ENCODE results near the gene MBTPS2.
"Not testable (repeated sequence)": the region's sequence is repeated elsewhere in the genome, so short reads cannot be mapped to it uniquely, and the experiment has no call there.

The MBTPS2 gene

DNA sequence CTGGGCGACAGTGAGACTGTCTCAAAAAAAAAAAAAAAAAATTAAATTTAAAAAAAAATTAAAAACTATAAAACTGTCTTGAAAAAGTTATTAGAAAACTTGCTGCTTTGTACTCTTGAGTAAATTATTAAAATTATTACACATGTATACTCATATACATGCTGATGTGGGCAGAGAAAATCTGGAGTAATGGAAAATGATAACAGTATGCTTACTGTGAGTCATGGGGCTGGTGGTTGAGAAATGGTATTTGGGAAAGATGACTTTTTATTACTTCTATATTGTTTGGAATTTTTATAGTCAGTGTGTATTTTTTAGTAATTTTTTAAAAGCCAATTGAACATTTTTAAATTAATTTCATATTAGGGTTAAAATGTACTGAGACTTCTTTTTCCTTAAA is 23.8 kb downstream of the MBTPS2 start:
- DNase-seq = no peak

DNA sequence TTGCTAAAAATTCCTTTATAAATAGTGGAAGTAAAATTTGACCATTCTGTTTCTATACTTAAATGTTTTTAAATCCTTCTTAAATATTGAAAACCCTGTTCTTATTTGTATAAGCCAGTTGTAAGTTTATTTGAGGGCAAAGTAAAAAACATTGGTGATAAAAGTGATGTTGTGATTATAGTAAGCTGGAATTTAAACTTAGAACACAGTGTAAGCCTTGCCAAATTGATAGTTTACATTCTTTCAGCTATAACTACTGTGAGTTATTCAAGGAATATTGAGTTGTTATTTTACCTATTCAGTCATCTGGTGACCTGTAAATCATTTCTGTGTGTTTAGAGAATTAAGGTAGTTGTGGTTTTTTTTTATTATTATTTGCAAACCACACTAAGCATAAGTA is 26.0 kb downstream of the MBTPS2 start:
- DNase-seq = no peak

DNA sequence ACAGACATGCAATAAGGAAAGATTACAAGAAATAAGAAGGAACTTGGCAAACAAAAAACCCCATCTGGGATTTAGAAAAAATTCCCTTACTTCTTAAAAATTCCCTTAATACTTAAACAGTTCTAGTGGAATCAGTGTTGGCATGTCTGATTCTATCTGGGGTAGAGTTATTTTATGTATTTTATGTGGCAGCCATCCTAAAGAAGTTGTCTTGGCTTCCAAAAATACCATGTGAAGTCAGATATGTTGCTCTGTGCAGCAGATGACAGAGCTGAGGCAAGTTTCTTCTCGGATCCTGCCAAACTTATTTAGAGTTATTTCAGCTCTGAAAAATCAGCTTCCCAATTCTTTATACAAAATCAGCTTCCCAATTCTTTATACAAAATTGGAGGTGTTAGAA is 31.1 kb downstream of the MBTPS2 start:
- DNase-seq = no peak

DNA sequence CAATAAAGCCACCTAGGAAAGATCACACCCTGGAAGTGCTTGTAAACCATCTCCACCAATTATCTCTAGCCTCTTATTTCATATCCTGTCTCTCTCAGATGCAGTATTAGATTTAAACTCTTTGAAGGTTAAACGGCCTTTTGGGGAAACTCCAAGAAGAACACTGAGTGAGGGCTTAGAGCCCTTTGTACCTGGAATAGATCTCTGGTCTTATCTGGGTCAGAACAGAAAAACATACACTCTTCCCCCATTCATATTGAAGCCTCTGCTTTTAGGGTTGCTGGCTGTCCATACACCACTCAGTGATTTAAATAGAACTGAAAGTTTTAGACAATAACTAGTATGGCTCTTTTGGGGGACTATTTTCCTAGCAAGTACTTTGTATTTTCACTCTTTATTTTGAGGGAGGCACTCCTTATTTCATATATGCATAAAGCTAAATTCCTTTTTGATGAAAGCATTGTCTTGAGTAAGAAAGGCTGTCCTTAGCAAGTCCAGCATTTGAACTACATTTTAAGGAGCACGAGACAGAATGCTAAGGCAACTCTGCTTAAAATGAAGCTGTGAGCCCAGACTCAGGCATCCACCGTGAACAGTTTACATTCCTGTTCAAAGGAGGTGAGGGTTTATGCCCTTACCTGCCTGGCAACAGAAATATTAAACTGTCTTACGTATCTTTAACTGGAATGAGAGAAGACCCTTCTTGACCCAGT is 33.8 kb downstream of the MBTPS2 start:
- no peak for DNase-seq

DNA sequence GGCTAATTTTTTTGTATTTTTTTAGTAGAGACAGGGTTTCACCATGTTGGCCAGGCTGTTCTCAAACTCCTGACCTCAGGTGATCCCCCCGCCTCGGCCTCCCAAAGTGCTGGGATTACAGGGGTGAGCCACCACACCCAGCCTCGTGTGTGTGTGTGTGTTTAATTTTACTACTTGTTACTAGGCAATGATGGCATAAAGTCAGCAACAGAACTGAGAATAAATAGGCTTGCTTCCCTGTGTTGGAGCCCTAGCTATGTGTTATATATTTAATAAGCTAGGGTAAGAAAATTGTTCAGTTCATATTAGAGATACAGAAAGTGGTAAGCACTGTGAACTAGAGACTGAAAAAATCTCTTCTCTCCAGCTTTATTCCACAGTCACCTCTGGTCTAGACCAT is 34.8 kb downstream of the MBTPS2 start:
- not testable (repeated sequence) for DNase-seq

DNA sequence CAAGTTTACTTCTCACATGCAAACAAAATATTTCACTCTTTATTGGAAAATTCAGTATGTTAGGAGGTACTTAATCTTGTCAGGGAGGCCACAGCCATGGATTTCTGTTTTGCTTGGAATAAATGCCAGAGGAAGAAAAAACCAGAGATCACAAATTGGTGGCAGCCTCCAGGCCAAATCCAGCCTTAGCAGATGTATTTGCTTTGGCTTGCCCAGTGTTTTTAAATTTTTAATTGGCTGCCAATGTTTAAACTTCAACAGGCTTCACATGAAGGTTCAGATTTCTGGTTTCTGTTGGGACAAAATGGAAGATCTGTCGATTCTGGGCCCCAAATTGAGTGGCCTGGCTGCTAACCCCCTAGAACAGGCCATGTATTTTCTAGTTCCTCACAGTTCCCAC is 35.6 kb downstream of the MBTPS2 start:
- no peak for DNase-seq

DNA sequence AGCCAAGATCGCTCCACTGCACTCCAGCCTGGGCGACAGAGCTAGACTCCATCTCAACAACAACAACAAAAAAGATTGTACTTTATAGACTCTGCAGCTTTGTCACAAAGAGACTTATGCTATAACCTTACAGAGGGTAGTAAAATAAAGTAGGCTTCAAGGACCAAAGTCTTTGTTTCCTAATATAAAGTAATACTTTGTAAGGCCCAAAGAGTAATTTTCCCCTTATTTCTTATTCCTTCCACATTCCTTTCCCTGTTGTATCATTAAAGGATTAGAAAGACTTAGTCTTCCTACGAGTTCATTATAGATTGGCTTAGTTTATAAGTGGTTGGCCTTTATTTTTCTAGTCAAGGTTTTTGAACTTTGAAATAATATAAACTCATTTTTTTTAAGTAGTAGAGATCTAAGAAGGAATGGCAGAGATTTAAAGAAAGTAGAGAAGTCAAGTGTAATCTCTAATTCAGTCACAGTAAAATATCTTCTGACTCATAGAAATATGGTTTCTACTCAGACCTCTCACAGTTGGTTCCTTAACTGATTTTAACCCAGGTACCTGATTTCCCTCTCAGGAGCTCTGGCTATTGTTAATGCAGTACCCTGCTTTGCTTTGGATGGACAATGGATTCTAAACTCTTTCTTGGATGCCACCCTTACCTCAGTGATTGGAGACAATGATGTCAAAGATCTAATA is 42.6 kb downstream of the MBTPS2 start:
- no peak for DNase-seq

DNA sequence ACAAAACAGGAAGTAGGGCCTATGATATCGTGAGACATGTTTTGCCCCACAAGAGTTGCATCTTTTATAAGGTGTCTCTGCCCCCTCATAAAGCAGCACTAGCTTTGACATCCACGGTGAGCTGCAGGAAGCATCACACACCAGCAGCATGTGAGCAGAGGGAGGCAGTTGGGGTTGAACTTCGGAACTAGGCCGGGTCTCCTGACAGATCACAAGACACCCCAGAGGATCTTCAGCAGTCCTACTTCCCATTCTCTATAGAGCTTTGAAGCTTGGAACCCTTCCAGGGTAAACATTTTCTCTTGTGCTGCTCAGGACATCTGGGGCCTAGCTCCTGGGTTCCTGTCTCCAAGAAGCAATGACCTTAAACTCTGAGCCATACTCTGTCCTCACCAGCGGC is 43.8 kb downstream of the MBTPS2 start:
- no peak for DNase-seq

DNA sequence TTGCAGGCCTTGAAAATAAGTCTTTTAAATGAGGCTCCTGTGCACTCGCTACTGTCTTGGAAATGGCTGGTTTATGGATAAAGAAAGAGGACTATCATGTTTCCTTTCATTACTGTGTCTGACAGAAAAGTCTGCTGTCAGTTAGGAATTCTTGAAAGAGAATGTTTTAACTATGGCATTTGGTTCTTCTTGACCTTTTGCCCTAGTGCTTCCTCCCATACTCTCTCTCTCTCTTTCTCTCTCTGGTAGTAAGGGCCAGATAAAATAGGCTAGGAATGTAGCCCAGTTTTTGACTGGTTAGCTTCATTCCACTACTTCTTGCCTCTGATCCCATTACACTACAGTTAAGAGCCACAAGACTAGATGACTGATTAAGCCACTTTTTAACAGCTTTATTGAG is 46.2 kb downstream of the MBTPS2 start:
- no peak for DNase-seq

DNA sequence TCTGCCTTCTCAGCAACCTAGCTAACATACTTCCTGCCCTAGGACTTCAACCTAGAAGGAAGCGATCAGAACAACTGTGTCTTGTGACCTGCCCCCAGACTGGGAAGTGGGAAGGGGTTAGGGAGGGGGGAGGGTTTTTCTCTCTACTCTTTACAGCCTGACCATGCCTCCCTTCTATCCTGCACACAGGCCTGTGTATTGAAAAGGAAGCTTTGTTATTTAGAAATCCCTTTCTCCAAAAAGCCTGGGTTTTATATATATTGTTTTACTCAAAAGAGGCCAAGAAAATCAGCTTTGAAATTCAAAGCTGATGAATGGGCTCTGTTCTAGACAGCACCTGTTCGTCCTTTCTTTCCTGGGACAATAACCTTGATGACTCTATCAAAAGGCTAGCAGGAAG is 65.9 kb downstream of the MBTPS2 start:
- DNase-seq = peak; percentile 22 to 59

DNA sequence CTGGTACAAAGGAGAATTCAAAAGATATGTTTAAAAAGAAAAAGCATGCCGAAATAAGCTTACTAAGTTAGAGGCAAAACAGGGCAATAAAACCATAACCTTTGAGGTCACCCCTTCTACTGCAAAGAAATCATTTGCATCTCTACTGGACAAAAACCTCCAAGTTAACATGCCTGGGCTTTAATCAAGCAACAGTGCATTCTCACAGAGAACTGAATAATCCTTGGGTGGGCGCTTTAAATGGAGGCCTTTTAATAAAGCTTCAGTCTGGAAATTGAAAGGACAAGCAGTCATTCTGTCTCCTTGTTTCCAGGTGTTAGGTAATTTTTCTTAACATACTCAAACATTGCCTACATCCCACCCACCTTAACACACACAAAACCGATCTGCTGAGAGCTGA is 66.5 kb downstream of the MBTPS2 start:
- peak in 1 of 2 experiments; percentile 41 for DNase-seq

DNA sequence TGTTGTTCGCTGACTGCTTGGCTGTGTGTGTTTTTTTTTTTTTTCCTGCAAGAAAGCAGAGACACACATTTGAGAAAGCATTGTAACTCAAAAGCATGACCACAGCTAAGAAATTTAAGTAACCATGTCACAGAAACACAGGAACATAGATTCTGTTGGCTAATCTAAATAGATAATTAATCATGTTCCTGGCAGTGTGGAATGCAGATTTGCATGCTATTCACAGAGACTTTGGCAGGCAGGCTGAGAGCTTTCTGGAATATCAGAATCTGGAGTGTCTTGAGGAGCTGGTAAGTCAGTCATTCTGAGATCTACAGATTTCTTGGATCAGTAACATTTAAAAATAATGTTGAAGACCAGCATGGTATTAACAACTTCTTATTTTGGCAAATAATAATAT is 67.8 kb downstream of the MBTPS2 start:
- no peak for DNase-seq

DNA sequence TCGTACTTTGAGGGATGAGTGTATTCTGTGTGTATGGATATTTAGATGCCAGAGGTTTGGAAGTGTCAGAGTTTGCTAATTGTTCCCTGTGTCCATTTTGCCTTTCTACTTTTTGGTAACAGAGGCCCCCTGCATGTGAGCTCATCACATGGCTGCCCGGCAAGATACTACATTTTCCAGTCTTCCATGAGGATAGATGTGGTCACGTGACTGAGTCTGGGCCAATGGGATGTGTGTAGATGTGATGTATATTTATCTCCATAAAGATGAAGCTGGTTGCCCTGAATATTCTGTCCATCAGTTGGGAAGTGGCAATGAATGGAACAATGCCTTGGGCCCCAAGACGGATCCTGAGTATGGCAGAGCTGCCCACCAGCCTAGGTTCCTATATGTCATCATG is 72.1 kb downstream of the MBTPS2 start:
- DNase-seq = no peak

DNA sequence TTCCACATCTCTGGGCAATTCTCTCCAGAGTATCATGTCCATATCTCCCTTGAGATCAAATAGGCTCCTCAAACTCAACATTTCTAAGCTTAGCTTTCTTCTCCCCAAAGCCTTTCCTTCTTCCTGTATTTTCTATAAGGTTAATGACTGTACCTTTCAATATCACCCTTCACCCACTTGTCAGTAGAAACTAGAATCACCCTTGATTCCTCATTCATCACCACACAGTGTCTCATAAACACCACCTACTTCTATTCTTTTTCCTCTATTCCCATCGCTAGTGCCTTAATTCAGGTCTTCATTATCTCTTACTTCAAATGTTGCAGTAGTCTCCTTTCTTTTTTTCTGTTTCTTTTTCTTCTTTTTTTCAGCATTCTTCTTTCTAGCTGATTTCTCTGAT is 72.8 kb downstream of the MBTPS2 start:
- no peak for DNase-seq

DNA sequence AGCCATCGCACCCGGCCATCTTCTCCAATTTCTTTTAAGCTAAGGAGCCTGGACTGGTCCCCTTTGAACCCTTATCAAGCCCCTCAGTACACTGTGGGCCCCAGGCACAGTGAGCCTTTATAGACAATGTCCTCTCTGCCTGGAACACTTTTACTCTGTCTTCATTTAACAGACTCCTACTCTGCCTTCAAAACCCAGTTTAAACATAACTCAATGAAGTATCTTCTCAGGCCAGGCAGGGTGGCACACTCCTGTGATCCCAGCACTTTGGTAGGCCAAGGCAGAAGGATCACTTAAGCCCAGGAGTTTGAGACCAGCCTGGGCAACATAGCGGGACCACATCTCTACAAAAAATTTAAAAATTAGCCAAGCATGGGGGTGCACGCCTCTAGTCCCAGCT is 73.6 kb downstream of the MBTPS2 start:
- no peak for DNase-seq

DNA sequence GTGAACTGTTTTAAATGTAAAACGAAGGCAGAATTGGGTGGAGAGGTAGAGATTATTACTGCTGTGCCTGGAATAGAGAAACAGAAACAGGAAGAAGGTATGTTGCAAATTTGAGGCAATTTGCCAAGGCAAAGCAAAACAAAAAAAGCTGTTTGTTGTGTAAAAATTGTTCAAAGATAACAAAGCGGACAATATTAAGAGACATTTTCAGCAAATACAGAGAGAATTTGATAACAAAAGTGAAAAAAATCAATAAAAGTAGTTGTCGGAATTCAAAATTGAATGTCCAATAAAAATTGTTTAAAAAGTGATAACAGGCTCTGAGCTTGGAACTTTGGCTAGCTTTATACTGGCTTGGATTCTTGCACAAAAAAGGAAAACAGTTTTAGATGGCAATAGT is 86.7 kb downstream of the MBTPS2 start:
- no peak for DNase-seq

DNA sequence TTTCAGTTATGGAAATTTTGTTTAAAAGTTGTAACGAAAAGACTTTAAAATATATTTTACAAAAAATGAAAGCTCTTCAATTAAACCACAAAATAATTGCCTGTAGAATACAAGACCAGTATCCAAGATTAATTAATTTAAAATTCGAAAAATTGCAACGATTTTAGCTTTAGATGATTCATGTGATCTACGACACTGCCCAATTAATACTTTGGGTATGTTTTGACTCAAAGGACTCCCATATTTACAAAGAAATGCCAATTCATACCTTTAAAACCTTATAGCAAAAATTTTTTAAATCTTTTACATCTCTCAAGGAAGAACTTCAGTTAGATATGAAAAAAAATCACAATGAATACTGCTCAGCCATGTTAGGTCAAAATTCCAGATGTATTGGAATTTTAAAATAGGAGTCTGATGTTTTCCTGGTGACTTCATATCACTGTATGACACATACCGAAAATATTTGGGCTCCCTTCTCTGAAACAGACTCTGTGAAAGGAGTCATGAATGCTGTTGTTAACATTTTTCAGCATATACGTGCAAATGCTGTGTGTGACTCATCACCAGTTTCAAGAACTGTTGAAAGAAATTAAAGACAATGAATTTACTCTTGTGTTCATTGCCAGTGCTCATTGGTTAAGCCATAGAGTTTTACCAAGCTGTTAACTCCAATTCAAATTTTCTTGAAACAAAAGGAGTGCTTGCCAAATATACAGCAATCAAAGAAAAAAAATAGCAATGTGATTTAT is 87.3 kb downstream of the MBTPS2 start:
- DNase-seq = no peak

DNA sequence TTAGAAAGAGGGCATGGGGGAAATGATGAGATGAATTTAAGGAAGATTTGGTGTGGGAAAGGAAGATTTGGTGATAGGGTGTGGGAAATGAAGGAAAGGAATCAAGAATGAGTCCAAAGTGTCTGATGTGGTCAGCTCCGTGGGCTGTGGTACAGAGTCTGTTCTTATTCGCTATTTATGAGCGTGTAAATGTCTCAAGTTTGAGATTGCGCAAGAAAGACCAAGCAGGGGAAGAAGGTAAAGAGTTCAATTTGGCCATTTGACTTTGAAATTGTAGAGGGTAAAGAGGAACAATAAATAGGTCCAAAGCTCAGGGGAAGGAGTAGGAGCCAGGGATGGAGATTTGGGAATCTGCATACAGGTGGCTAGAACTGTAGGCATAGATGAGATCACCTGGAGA is 89.8 kb downstream of the MBTPS2 start:
- no peak for DNase-seq

DNA sequence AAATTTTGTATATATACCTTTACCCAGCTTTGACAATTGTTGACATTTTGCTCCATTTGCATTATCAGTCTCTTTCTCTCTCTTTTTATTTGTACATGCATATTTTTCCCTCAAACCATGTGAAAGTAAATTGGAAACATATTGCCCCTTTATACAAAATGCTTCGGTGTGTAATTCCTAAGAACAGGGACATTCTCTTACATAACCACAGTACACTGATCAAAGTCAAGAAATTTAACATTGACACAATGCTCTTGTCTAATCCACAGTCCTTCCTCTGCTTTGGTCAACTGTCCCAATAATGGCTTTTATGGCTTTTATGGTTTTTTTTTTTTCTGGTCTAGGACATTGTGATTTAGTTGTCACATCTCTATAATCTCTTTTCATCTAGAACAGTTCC is 91.6 kb downstream of the MBTPS2 start:
- no peak for DNase-seq

DNA sequence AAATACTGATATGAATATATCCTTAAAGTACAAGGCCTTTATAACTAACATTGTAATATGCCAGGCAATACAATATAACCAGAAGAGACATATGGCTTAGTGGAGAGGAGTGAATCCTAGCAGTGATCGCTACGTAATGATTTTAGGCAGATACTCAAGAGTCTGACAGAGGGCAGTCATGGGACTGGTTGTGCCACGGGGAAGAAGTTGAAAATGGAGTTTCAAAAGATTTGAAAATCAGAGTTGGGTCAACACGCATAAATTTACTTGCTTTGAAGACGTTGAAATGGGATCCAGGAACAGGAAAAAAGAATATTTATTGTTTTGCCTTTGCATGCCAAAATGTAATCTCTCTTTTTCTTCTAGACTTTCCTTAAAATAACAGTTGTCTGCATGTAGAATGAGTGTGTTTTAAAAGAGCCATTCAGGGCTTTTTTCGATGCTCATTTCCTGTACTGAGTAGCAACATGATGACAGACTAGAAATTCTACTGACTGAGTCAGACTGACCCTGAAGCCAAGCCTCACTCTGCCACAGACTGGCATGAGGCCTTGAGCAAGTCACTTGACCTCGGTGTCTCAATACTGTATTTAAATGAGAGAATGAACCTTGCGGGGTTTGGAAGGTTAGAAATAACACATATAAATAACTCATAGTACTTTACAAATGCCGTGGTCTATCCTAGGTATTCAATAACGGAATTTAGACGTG is 93.0 kb downstream of the MBTPS2 start:
- DNase-seq = no peak

DNA sequence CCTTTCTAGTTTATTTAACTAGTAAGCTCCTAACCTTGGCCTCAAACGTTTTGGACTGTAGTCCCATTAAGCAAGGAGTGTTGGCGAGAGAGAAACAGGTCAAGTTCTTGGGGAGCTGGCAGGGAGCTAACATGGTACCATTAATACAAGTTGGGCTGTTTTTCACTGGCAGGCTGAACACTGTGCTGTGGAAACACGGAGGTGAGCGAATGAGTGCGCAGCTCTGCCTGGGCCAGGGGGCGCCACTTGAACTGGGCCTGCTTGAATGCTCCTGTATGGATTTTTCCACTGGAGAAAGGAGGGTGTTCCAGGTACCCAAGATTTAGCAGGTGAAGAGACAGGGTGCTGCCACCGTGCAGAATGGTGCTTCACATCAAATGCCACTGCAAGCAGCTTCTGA is 93.7 kb downstream of the MBTPS2 start:
- DNase-seq = no peak

DNA sequence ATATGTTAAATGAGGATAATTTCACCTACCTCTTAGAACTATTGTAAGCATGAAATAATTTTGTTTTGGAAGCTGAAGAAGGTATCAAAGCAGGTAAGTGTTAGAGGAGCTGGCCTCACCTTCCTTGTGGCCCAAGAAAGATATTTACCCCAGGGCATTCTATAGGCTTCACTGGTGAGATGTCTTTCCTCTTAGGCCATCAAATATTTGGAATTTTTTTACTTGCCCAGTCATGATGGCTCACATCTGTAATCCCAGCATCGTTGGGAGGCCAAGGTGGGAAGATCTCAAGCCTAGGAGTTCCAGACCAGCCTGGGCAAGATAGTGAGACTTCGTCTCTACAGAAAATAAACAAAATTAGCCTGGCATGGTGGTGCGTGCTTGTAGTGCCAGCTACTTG is 95.0 kb downstream of the MBTPS2 start:
- DNase-seq = no peak
